Tibial artery (tissue), 4 donors: ENCODE measurements around the gene SLC9B1.

ENCODE experiments used
- DNase-seq, 2 donors: peaks; one replicate each; pipeline ENCODE4 v3.0.0-alpha.2; 2019
- H3K27ac ChIP-seq, 2 donors: fragments of 200-600 bp; sonication (generic) in 1 of 2; 1 replicate in 1 of 2; 2 replicates in 1 of 2; pipeline ENCODE4 v1.5.1; 2018 to 2019; ENCODE audit warnings: mild to moderate bottlenecking in 1 of 2
- H3K27me3 ChIP-seq, 2 donors: fragments of 200-600 bp; sonication (generic) in 1 of 2; one replicate each; pipeline versions ENCODE4 v1.5.1 to v1.6.0; 2016 to 2019
- H3K36me3 ChIP-seq, 3 donors: fragments of 200-600 bp; sonication (generic) in 2 of 3; one replicate each; pipeline ENCODE4 v1.5.1; 2016 to 2019; ENCODE audit warnings: mild to moderate bottlenecking in 2 of 3
- H3K4me1 ChIP-seq, 4 donors: fragments of 200-600 bp; sonication (generic) in 2 of 4; 1 replicate in 3 of 4; 2 replicates in 1 of 4; pipeline ENCODE4 v1.5.1; 2016 to 2019
- H3K4me3 ChIP-seq, 2 donors: fragments of 200-600 bp; sonication (generic) in 1 of 2; 1 replicate in 1 of 2; 2 replicates in 1 of 2; pipeline ENCODE4 v1.5.1; 2018 to 2019; ENCODE audit warnings: mild to moderate bottlenecking in 2 of 2
- H3K9me3 ChIP-seq, 3 donors: fragments of 200-600 bp; sonication (generic) in 1 of 3; one replicate each; pipeline ENCODE4 v1.5.1; 2016 to 2019
- CTCF ChIP-seq, 2 experiments: fragments of 200-600 bp in 1 of 2; fragments of 450-650 bp in 1 of 2; IDR thresholded peaks; one replicate each; pipeline ENCODE4 v1.5.1; 2017 to 2019; ENCODE audit warnings: antibody characterized with exemption in 2 of 2, mild to moderate bottlenecking in 1 of 2, moderate library complexity in 1 of 2
- intact Hi-C: fragments of 100-400 bp; cut with DNase I; formaldehyde crosslinking; loops from one replicate; pipeline ENCODE4 v1.15.0; 2023; ENCODE audit warnings: low total_unique reads

SLC9B1 gene

GRCh38 chr4:103032574-103032973 is 13.1 kb upstream of the SLC9B1 start:
- intact Hi-C loops: no loop called here
- Histone ChIP-seq H3K27ac (no peak overlapping the region), H3K36me3 (peaks cover 5 to 8% (median 7%) of the 10 kb centered on the region in 3 donors), H3K4me3 (no peak overlapping the region), H3K4me1 (no peaks in the 10 kb centered on the region), H3K27me3 (no peaks in the 10 kb centered on the region), H3K9me3 (no peaks in the 10 kb centered on the region)
- no peak for DNase-seq
- no peak for TF ChIP-seq CTCF (IDR thresholded peaks at IDR 0.05)

- intact Hi-C loops: no loop called here
- Histone ChIP-seq H3K4me1 (no peaks in the 10 kb centered on the region), H3K27ac (no peak overlapping the region), H3K9me3 (no peaks in the 10 kb centered on the region), H3K27me3 (no peaks in the 10 kb centered on the region), H3K4me3 (no peak overlapping the region), H3K36me3 (peaks cover 1 to 5% (median 3%) of the 10 kb centered on the region in 3 donors)
- TF ChIP-seq CTCF (IDR thresholded peaks at IDR 0.05): no peak
- DNase-seq: no peak
Measured at GRCh38 chr4:103030791-103031190, 11.3 kb upstream of the SLC9B1 start.

- TF ChIP-seq CTCF (IDR thresholded peaks at IDR 0.05): no peak
- peaks cover 0 to 4% (median 0%) of the 10 kb centered on the region in 3 donors for H3K36me3 ChIP-seq
- H3K4me3 ChIP-seq: no peak overlapping the region
- no peak for DNase-seq
- H3K4me1 ChIP-seq: no peaks in the 10 kb centered on the region
- intact Hi-C loops: no loop called here
- no peaks in the 10 kb centered on the region for H3K27me3 ChIP-seq
- H3K27ac ChIP-seq: no peak overlapping the region
- H3K9me3 ChIP-seq: no peaks in the 10 kb centered on the region
Measured at GRCh38 chr4:103029300-103029699, 9.8 kb upstream of the SLC9B1 start.

GRCh38 chr4:103026868-103027267 is 7.4 kb upstream of the SLC9B1 start:
- H3K9me3 ChIP-seq: no peaks in the 10 kb centered on the region
- no peak for DNase-seq
- TF ChIP-seq CTCF (IDR thresholded peaks at IDR 0.05): no peak
- no peaks in the 10 kb centered on the region for H3K27me3 ChIP-seq
- H3K27ac ChIP-seq: no peak overlapping the region
- H3K4me1 ChIP-seq: no peaks in the 10 kb centered on the region
- intact Hi-C loops: no loop called here
- H3K4me3 ChIP-seq: no peak overlapping the region
- H3K36me3 ChIP-seq: peaks cover 0 to 4% (median 0%) of the 10 kb centered on the region in 3 donors

GRCh38 chr4:103024996-103025395 is 5.5 kb upstream of the SLC9B1 start:
- intact Hi-C loops: no loop called here
- no peaks in the 10 kb centered on the region for H3K9me3 ChIP-seq
- DNase-seq: no peak
- no peak overlapping the region for H3K4me3 ChIP-seq
- no peak overlapping the region for H3K27ac ChIP-seq
- peaks cover 0 to 4% (median 0%) of the 10 kb centered on the region in 3 donors for H3K36me3 ChIP-seq
- H3K4me1 ChIP-seq: no peaks in the 10 kb centered on the region
- no peak for TF ChIP-seq CTCF (IDR thresholded peaks at IDR 0.05)
- no peaks in the 10 kb centered on the region for H3K27me3 ChIP-seq

- intact Hi-C loops: no loop called here
- no peaks in the 10 kb centered on the region for H3K9me3 ChIP-seq
- no peak overlapping the region for H3K4me3 ChIP-seq
- no peaks in the 10 kb centered on the region for H3K27me3 ChIP-seq
- H3K36me3 ChIP-seq: peaks cover 0 to 4% (median 0%) of the 10 kb centered on the region in 3 donors
- H3K27ac ChIP-seq: peak overlapping the region in 1 of 2 donors; percentile 92
- no peak for TF ChIP-seq CTCF (IDR thresholded peaks at IDR 0.05)
- no peak for DNase-seq
- peaks cover 0 to 7% (median 3%) of the 10 kb centered on the region in 4 donors for H3K4me1 ChIP-seq
Measured at GRCh38 chr4:103021120-103021519, 1.6 kb upstream of the SLC9B1 start.
